Measurements from ENCODE around the gene ATF7. TPM values are rescaled to one million over a fixed set of nuclear protein-coding genes. Genes with fewer than 3 reads are reported as not detected.

The ATF7 gene
- total and polyA plus RNA-seq, 2 of the 4 experiments (the other 2 are of a cell fraction) = 7.0 to 16.3 TPM

- ChIA-PET POLR2A (ENCODE audit: unreplicated experiment) (no interaction called here), CTCF (no interaction called here)
- Histone ChIP-seq H2AK5ac (ENCODE audit: low read depth, low read length) (no peak overlapping the region), H3K4me1 (ENCODE audit: control insufficient read depth, insufficient read depth, low read length) (no peaks in the 10 kb centered on the region), H2BK120ac (ENCODE audit: low read depth, low read length) (no peak overlapping the region), H2BK20ac (ENCODE audit: low read depth, low read length) (no peak overlapping the region), H3K9me3 (ENCODE audit: control insufficient read depth, insufficient read depth, low read length) (no peaks in the 10 kb centered on the region), H4K5ac (ENCODE audit: low read depth, low read length) (no peak overlapping the region), H3K4ac (ENCODE audit: low read depth, low read length) (no peak overlapping the region), H3K36me3 (ENCODE audit: control insufficient read depth, insufficient read depth, low read length) (peaks cover 4% of the 10 kb centered on the region), H3K9me1 (ENCODE audit: insufficient read depth, low read length) (no peaks in the 10 kb centered on the region; the same call in 1 of the 2 replicates), H3K4me3 (ENCODE audit: insufficient read depth, low read depth, low read length) (no peak overlapping the region), H4K8ac (ENCODE audit: low read depth in 2 of 2, low read length in 2 of 2) (no peak overlapping the region), H3K14ac (replicated peaks; ENCODE audit: low read depth, low read length) (no peak overlapping the region), H3K56ac (ENCODE audit: extremely low read depth, insufficient read depth, low read length) (no peak overlapping the region), H4K91ac (ENCODE audit: insufficient read depth, low read depth, low read length) (no peak overlapping the region), H3K18ac (ENCODE audit: low read depth, low read length) (no peak overlapping the region), H2BK15ac (ENCODE audit: low read depth, low read length) (no peak overlapping the region), H3K4me2 (ENCODE audit: low read depth, low read length) (no peak overlapping the region), H3K9ac (ENCODE audit: low read depth, low read length) (no peak overlapping the region), H2BK5ac (ENCODE audit: low read depth, low read length, poor library complexity, severe bottlenecking) (no peak overlapping the region), H3K79me1 (ENCODE audit: low read depth in 1 of 2, low read length in 2 of 2) (peaks cover 26 to 57% of the 10 kb centered on the region in 2 experiments; a peak in 3 of 4 replicates), H2AK9ac (replicated peaks; ENCODE audit: low read depth, low read length, poor library complexity) (no peak overlapping the region), H3K23ac (ENCODE audit: low read depth, low read length) (no peak overlapping the region), H2AFZ (replicated peaks; ENCODE audit: low read length, poor library complexity) (no peak overlapping the region), H3K27me3 (ENCODE audit: control insufficient read depth, insufficient read depth, low read length) (no peaks in the 10 kb centered on the region), H4K20me1 (ENCODE audit: insufficient read depth, low read length) (peaks cover 11% of the 10 kb centered on the region), H3K27ac (ENCODE audit: insufficient read depth, low read length) (no peak overlapping the region)
- in situ Hi-C loops (cut with MboI; ENCODE audit: low sequenced_read_pairs) (no loop called here), dilution Hi-C loops (cut with HindIII; ENCODE audit: low sequenced_read_pairs, unreplicated experiment) (no loop called here), intact Hi-C loops (cut with micrococcal nuclease) (no loop called here)
- TF ChIP-seq BHLHE40 (IDR thresholded peaks at IDR 0.05; ENCODE audit: low read depth, low read length) (no peak), RFX5 (IDR thresholded peaks at IDR 0.05; ENCODE audit: low read depth, low read length) (no peak), POLR2A (IDR thresholded peaks at IDR 0.05; ENCODE audit: low read depth, low read length) (no peak), RCOR1 (IDR thresholded peaks at IDR 0.05; ENCODE audit: insufficient replicate concordance, low read length) (no peak), CTCF (conservative IDR thresholded peaks at IDR 0.05; ENCODE audit: low read depth, low read length) (no peak), MAFK (IDR thresholded peaks at IDR 0.05; ENCODE audit: low read depth, low read length) (no peak), MXI1 (IDR thresholded peaks at IDR 0.05; ENCODE audit: borderline replicate concordance, low read depth, low read length) (no peak), CEBPB (IDR thresholded peaks at IDR 0.05; ENCODE audit: low read depth, low read length) (no peak), USF2 (IDR thresholded peaks at IDR 0.05; ENCODE audit: low read depth, low read length) (no peak), CHD1 (IDR thresholded peaks at IDR 0.05; ENCODE audit: low read depth, low read length) (no peak)
- ATAC-seq (ENCODE audit: low read depth) (no peak), DNase-seq (no peak)
- BruUV-seq (replicated peaks) = no TSS peak
- WGBS, 2 experiments (ENCODE audit: extremely low coverage in 2 of 2, insufficient read length in 1 of 2) = no CpG with 5 or more reads among the region's 3 CpGs
These were observed 8.5 kb downstream of the ATF7 start for GRCh38 chr12:53617700-53618099.

Measured in IMR-90 (cell line).